Activated naive CD8-positive, alpha-beta T cell treated with anti-CD3 and anti-CD28 coated beads, Interleukin-2, amount 50 U/mL, for 24 hours (primary cell): Measurements from ENCODE around the gene TUBB8.
"Not testable (repeated sequence)": the region's sequence is repeated elsewhere in the genome, so short reads cannot be mapped to it uniquely, and the experiment has no call there.

Experiments used
- ATAC-seq: fragments of 150-1000 bp; cut with Tn5 transposase; one replicate; pipeline ENCODE4 v1.10.0; 2021
- DNase-seq: peaks from one replicate; pipeline ENCODE4 v3.0.0; 2021
- H3K27ac Mint-ChIP-seq: one replicate; pipeline ENCODE4 v1.8.0; 2021; ENCODE audit warnings: mild to moderate bottlenecking, mixed read lengths
- H3K27me3 Mint-ChIP-seq: one replicate; pipeline ENCODE4 v1.8.0; 2021; ENCODE audit warnings: mixed read lengths
- H3K36me3 Mint-ChIP-seq: one replicate; pipeline ENCODE4 v1.8.0; 2021; ENCODE audit warnings: low read depth, mixed read lengths
- H3K4me1 Mint-ChIP-seq: one replicate; pipeline ENCODE4 v1.8.0; 2021; ENCODE audit warnings: mixed read lengths
- H3K4me3 Mint-ChIP-seq: one replicate; pipeline ENCODE4 v1.8.0; 2021; ENCODE audit warnings: mild to moderate bottlenecking, moderate library complexity, mixed read lengths
- H3K9me3 Mint-ChIP-seq: one replicate; pipeline ENCODE4 v1.8.0; 2021; ENCODE audit warnings: mixed read lengths

TUBB8 gene

DNA sequence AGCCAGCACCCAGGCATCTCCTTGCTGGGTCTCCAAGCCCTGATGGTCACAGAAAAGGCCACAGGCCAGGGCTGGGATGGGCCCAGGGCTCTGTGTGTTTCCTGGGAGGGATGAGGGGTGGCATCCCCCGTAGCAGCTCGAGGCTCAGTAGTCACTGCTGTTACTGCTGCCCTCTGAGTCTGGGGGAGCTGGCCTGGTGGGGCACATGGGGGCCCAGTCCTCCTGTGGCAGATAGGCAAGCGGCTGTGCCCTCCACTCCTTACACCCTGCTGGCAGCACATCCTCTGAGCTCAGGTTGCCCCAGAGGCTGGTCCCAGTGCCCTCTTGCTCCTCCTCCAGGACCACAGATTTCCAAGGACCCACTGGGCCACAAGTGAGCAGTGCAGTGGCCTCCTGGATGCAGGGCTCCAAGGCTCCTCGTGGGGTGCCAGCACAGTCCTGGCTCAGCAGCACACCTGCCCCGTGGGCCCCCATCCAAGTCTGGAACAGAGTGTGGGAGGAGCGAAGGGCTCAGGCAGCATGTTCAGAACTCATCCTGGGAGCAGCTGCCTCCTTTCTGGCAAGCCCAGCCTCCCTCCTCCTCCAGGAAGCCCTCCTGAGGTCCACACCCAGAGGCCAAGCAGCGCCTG lies 31.5 kb upstream of the TUBB8 start:
- DNase-seq = no peak
- no peak overlapping the region for H3K4me3 Mint-ChIP-seq
- no peaks in the 10 kb centered on the region for H3K9me3 Mint-ChIP-seq
- no peak for ATAC-seq
- no peak overlapping the region for H3K27ac Mint-ChIP-seq
- no peaks in the 10 kb centered on the region for H3K36me3 Mint-ChIP-seq
- H3K27me3 Mint-ChIP-seq = peaks cover 22% of the 10 kb centered on the region
- H3K4me1 Mint-ChIP-seq = no peaks in the 10 kb centered on the region

DNA sequence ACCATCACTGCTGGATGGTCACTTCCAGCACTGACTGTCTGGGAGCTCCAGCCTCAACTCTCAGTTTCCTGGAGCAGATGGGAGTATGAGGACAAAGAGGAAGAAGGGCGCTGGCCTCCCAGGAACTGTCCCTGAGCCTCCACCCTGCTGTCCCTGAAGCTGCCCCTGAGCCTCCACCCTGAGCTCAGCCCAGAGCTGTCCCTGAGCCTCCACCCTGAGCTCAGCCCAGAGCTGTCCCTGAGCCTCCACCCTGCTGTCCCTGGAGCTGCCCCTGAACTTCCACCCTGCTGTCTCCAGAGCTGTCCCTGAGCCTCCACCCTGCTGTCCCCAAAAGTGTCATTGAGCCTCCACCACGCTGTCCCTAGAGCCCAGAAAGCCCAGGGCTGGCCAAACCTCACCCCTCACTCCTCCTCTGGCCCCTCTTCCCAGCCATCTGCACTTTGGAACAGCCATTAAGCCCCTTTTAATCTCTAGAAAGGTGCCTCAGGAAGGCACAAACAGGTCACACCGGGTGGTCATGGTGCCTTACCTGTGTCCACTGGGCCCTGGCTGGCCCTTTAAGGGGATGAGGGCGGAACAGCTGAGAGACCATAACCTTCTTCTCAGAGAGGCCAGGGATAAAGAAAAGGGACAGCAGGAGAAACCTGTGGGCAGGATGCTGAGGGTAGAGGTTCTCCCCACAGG lies 30.6 kb upstream of the TUBB8 start:
- Mint-ChIP-seq H3K9me3 (no peaks in the 10 kb centered on the region), H3K27me3 (peaks cover 25% of the 10 kb centered on the region), H3K36me3 (no peaks in the 10 kb centered on the region), H3K27ac (no peak overlapping the region), H3K4me1 (no peaks in the 10 kb centered on the region), H3K4me3 (no peak overlapping the region)
- no peak for ATAC-seq
- no peak for DNase-seq

DNA sequence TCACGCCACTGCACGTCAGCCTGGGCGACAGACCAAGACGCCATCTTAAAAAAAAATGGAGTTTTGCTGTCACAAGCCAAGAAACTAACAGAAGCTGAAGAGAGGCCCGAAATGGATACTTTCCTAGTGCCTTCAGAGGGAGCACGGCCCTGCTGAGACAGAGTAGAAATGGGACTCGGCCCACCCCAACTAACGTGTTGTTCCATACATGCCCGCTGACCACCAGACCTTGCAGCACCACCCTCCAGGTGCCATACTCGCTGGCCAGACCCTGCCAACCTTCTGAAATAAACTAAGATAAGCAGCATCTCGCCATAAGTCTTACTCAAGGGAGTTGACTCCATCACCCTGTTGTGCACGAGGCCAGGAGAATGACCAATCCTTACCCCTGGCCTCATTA lies 29.5 kb upstream of the TUBB8 start:
- ATAC-seq = no peak
- peaks cover 29% of the 10 kb centered on the region for H3K27me3 Mint-ChIP-seq
- H3K9me3 Mint-ChIP-seq = no peaks in the 10 kb centered on the region
- peaks cover 6% of the 10 kb centered on the region for H3K4me1 Mint-ChIP-seq
- DNase-seq = no peak
- no peak overlapping the region for H3K27ac Mint-ChIP-seq
- no peak overlapping the region for H3K4me3 Mint-ChIP-seq
- H3K36me3 Mint-ChIP-seq = no peaks in the 10 kb centered on the region

DNA sequence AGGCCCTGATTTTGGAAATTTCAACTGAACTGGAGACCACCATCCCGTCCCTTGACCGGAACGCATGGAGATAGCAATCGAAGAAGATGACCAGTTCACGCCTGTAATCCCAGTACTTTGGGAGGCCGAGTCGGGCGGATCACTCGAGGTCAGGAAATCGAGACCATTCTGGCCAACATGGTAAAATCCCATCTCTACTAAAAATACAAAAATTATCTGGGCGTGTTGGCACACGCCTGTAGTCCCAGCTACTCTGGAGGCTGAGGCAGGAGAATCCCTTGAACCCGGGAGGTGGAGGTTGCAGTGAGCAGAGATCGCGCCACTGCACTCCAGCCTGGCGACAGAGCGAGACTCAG lies 25.1 kb upstream of the TUBB8 start:
- ATAC-seq, H3K4me1 Mint-ChIP-seq, H3K9me3 Mint-ChIP-seq, H3K27ac Mint-ChIP-seq, DNase-seq, H3K36me3 Mint-ChIP-seq: not testable (repeated sequence)
- H3K4me3 Mint-ChIP-seq = peak overlapping the region; percentile 72
- H3K27me3 Mint-ChIP-seq = peaks cover 30% of the 10 kb centered on the region

DNA sequence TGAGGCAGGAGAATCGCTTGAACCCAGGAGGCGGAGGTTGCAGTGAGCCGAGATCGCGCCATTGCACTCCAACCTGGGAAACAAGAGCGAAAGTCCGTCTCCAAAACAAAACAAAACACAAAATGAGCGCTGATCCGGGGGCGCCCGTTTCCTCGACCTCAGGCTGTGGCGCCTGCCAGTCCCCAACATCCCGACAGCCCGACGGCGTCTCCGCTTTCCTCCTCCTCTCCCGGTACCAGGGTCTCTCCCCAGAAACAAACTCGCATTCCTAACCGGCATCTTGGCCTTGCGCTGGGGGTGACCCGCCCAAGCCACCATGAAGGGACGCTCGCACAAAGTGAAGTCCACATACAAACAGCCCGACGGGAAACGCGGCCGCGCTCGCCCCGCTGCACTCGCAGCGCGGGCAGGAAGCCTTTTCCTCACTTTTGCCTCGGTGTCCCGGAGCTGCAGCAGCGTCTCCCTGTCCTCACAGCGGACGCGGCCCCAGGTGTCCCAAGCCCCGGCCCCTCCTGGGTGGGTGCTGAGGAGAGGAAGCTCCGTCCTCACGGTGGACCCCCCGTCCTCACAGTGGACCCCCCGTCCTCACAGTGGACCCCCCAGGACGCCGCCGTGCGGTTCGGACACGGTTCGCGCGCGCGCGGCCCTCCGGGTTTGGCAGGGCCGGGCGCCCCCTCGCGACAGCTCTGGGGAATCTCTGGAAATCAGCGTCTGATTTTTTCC lies 24.6 kb upstream of the TUBB8 start:
- peak overlapping the region; percentile 72 for H3K4me3 Mint-ChIP-seq
- H3K27ac Mint-ChIP-seq, H3K4me1 Mint-ChIP-seq, H3K9me3 Mint-ChIP-seq, H3K36me3 Mint-ChIP-seq: not testable (repeated sequence)
- ATAC-seq = peak; percentile 28
- H3K27me3 Mint-ChIP-seq = peaks cover 30% of the 10 kb centered on the region
- DNase-seq = peak; percentile 61

DNA sequence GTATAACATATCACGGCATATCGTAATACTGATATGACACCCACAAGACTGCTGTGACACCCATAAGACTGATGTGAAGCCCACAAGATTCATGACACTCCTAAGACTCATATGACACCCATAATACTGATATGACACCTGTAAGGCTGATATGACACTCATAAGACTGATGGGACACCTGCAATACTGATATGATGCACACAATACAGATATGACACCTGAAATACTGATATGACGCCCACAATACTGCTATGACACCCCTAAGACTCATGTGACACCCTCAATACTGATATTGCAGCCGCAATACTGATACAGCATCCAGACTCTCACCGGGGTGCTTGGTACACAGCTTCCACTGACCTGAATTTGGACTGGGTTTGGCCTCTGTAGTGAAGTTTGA lies 19.1 kb upstream of the TUBB8 start:
- not testable (repeated sequence) for H3K36me3 Mint-ChIP-seq, H3K9me3 Mint-ChIP-seq, DNase-seq, H3K4me3 Mint-ChIP-seq, H3K4me1 Mint-ChIP-seq, H3K27ac Mint-ChIP-seq
- peaks cover 11% of the 10 kb centered on the region for H3K27me3 Mint-ChIP-seq
- ATAC-seq = peak; percentile 66

DNA sequence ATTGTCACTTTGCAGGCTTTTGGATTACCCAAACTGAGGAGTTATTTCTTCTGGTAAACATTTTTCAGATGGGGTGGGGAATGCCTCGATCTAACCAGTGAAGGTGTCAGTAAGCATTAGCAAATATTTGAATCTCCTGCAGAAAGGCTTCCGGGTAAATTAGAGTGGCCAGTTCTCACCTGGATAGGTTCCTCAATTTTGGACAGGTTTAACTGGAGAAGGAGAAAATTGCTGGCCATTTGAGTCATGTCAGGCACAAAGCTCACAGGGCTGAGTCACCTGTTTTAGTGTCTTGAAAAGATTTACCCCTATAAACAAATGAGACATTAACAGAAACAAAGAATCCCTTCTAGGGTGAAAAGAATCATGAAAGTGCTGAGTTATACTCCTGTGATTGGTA lies 830 bp upstream of the TUBB8 start:
- not testable (repeated sequence) for H3K4me1 Mint-ChIP-seq, DNase-seq, H3K27me3 Mint-ChIP-seq, ATAC-seq, H3K36me3 Mint-ChIP-seq, H3K27ac Mint-ChIP-seq, H3K4me3 Mint-ChIP-seq, H3K9me3 Mint-ChIP-seq

DNA sequence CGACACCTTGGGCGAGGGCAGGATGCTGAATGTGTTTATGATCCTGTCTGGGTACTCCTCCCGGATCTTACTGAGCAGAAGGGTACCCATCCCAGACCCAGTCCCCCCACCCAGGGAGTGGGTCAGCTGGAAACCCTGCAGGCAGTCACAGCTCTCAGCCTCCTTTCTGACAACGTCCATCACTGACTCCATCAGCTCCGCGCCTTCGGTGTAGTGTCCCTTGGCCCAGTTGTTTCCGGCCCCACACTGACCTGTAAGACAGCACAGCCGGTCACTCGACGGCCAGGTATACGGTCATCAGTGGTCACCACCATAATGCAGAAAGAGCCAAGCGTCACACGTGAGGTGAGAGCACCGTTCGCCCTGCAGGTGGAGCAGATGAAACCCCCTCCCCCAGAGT lies 1.2 kb downstream of the TUBB8 start:
- not testable (repeated sequence) for H3K4me1 Mint-ChIP-seq, ATAC-seq, H3K36me3 Mint-ChIP-seq, DNase-seq, H3K27me3 Mint-ChIP-seq, H3K9me3 Mint-ChIP-seq, H3K4me3 Mint-ChIP-seq, H3K27ac Mint-ChIP-seq

DNA sequence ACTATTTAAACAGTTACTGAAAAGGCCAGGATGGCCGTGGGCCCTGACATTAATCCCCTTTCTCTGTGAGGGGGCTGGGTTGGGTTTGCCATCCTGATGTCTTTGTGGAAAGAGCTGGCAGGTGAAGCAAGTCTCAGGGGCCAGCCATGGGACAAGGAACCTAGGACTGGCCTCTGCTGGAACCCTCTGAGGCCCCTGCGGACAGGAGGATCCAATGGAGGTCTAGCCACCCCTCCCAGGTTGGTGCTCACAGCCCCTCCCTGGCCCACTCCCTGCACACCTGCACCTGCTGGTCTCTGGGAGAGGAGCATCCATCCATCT lies 35.8 kb downstream of the TUBB8 start:
- not testable (repeated sequence) for DNase-seq, H3K36me3 Mint-ChIP-seq, H3K4me3 Mint-ChIP-seq, H3K9me3 Mint-ChIP-seq, H3K4me1 Mint-ChIP-seq, H3K27ac Mint-ChIP-seq, H3K27me3 Mint-ChIP-seq
- ATAC-seq = peak; percentile 15

DNA sequence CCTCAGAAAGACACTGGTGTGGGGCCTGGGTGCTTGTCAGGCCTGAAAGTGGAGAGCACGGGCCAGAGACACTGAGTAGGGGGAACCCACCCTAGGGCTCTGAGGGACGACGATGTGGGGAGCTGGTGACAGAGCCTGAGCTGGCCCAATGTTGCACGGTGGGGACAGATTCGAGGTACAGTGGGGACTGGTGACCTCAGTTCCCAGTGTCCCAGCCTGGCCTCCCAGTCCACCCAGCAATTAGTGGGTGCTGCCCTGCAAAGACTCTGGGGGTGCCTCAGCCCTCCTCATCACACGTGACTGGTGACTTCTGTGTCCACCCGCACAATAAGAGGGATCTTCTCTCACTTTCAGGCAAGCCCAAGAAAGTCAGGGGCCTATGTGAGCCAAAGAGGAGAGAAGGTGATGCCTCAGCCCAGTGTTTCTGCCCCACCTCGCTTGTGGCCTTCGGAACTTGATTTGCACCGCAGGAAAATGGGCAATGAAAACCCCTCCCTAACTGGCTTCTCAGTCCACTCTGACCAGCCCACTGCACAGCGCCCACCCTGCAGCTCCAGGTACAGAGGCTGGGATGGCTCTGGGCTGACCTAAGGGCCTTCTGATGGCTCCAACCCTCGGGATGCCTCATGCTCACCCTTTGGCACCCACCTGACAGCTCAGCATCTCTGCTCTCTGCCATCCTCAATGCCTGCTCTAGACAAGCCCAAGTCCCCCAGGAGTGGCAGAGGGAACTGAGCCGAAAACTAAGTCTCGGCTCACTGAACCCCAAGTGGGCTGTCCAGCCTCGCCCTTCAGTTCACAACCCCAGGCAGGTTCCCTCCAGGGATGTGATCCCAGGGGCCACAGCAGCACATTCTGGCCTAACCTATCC lies 36.4 kb downstream of the TUBB8 start:
- H3K27me3 Mint-ChIP-seq, H3K27ac Mint-ChIP-seq, H3K4me3 Mint-ChIP-seq, DNase-seq, H3K9me3 Mint-ChIP-seq, H3K4me1 Mint-ChIP-seq, H3K36me3 Mint-ChIP-seq: not testable (repeated sequence)
- ATAC-seq = peak; percentile 43

DNA sequence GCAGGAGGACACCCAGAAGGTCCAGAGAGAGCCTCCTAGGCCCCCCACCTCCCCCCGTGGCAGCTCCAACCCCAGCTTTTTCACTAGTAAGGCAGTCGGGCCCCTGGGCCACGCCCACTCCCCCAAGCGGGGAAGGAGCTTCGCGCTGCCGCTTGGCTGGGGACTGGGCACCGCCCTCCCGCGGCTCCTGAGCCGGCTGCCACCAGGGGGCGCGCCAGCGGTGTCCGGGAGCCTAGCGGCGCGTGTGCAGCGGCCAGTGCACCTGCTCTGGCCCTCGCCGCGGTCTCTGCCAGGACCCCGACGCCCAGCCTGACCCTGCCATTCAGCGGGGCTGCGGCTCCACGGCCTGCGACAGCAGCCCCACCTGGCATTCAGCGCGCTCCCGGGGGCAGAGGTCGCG lies 37.8 kb downstream of the TUBB8 start:
- H3K4me3 Mint-ChIP-seq, H3K9me3 Mint-ChIP-seq, H3K36me3 Mint-ChIP-seq, H3K27ac Mint-ChIP-seq, H3K27me3 Mint-ChIP-seq, ATAC-seq, H3K4me1 Mint-ChIP-seq: not testable (repeated sequence)
- peak; percentile 34 for DNase-seq

DNA sequence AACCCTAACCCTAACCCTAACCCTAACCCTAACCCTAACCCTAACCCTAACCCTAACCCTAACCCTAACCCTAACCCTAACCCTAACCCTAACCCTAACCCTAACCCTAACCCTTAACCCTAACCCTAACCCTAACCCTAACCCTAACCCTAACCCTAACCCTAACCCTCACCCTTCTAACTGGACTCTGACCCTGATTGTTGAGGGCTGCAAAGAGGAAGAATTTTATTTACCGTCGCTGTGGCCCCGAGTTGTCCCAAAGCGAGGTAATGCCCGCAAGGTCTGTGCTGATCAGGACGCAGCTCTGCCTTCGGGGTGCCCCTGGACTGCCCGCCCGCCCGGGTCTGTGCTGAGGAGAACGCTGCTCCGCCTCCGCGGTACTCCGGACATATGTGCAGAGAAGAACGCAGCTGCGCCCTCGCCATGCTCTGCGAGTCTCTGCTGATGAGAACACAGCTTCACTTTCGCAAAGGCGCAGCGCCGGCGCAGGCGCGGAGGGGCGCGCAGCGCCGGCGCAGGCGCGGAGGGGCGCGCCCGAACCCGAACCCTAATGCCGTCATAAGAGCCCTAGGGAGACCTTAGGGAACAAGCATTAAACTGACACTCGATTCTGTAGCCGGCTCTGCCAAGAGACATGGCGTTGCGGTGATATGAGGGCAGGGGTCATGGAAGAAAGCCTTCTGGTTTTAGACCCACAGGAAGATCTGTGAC lies 38.7 kb downstream of the TUBB8 start:
- ATAC-seq, DNase-seq, H3K27me3 Mint-ChIP-seq, H3K27ac Mint-ChIP-seq, H3K36me3 Mint-ChIP-seq, H3K4me3 Mint-ChIP-seq, H3K9me3 Mint-ChIP-seq, H3K4me1 Mint-ChIP-seq: not testable (repeated sequence)
